Keratinocyte (primary cell): ENCODE measurements around the gene SUPT20HL1. TPM values are rescaled to one million over a fixed set of nuclear protein-coding genes. Genes with fewer than 3 reads are reported as not detected.

Experiments
- DNase-seq: peaks from one replicate; pipeline ENCODE4 v3.0.0-alpha.2; 2011; ENCODE audit warnings: low read depth, missing footprints, low spot score
- FAIRE-seq: peaks from 2 replicates; lab custom pipeline; 2011; peaks lifted over from hg19 to GRCh38; lab: Jason Lieb, UNC
- H2AFZ ChIP-seq: 2 replicates; pipeline ENCODE4 v1.6.0; 2012; ENCODE audit warnings: low read length, control low read depth, inconsistent platforms; ENCODE audit not compliant: control insufficient read depth
- H3K27ac ChIP-seq: 2 replicates; pipeline ENCODE4 v1.5.1; 2011; ENCODE audit warnings: low read length; ENCODE audit not compliant: control insufficient read depth, insufficient read depth
- H3K27me3 ChIP-seq: 3 replicates; pipeline ENCODE4 v1.6.0; 2011; ENCODE audit warnings: low read length; ENCODE audit not compliant: control insufficient read depth, insufficient read depth; ENCODE audit errors: extremely low read depth
- H3K36me3 ChIP-seq, 2 experiments: 2 replicates in 1 of 2; 3 replicates in 1 of 2; pipeline ENCODE4 v1.5.1; 2011; ENCODE audit warnings: low read length in 2 of 2, mild to moderate bottlenecking in 1 of 2; ENCODE audit not compliant: control insufficient read depth in 2 of 2, insufficient read depth in 2 of 2; ENCODE audit errors: extremely low read depth in 1 of 2
- H3K4me1 ChIP-seq: 3 replicates; pipeline ENCODE4 v1.5.1; 2011; ENCODE audit warnings: low read length; ENCODE audit not compliant: control insufficient read depth, insufficient read depth; ENCODE audit errors: extremely low read depth
- H3K4me2 ChIP-seq: 3 replicates; pipeline ENCODE4 v1.6.0; 2011; ENCODE audit warnings: low read depth, low read length; ENCODE audit not compliant: control insufficient read depth, insufficient read depth; ENCODE audit errors: extremely low read depth
- H3K4me3 ChIP-seq, 3 experiments: fragments of 200-600 bp in 1 of 3; sonication (generic) in 1 of 3; 2 replicates in 2 of 3; 3 replicates in 1 of 3; pipeline ENCODE4 v1.5.1; 2011 to 2016; ENCODE audit warnings: low read length in 3 of 3, mild to moderate bottlenecking in 3 of 3, control low read depth in 2 of 3, inconsistent platforms in 1 of 3, low read depth in 1 of 3, mixed read lengths in 1 of 3, mixed run types in 1 of 3, moderate library complexity in 1 of 3; ENCODE audit not compliant: control insufficient read depth in 2 of 3, insufficient read depth in 2 of 3; ENCODE audit errors: extremely low read depth in 1 of 3
- H3K79me2 ChIP-seq: 2 replicates; pipeline ENCODE4 v1.6.0; 2012; ENCODE audit warnings: low read length; ENCODE audit not compliant: control insufficient read depth, insufficient read depth
- H3K9ac ChIP-seq: 3 replicates; pipeline ENCODE4 v1.6.0; 2011; ENCODE audit warnings: low read length; ENCODE audit not compliant: control insufficient read depth, insufficient read depth; ENCODE audit errors: extremely low read depth
- H3K9me1 ChIP-seq: 3 replicates; pipeline ENCODE4 v1.6.0; 2011; ENCODE audit warnings: low read length; ENCODE audit not compliant: control insufficient read depth, insufficient read depth; ENCODE audit errors: extremely low read depth
- H3K9me3 ChIP-seq: 2 replicates; pipeline ENCODE4 v1.5.1; 2012; ENCODE audit warnings: low read depth, low read length; ENCODE audit not compliant: control insufficient read depth
- H4K20me1 ChIP-seq: 3 replicates; pipeline ENCODE4 v1.6.0; 2011; ENCODE audit warnings: low read length; ENCODE audit not compliant: control insufficient read depth, insufficient read depth; ENCODE audit errors: extremely low read depth
- CTCF ChIP-seq, 3 experiments: IDR thresholded peaks in 1 of 3; conservative IDR thresholded peaks in 1 of 3; optimal IDR thresholded peaks in 1 of 3; 2 replicates in 2 of 3; 3 replicates in 1 of 3; pipeline versions ENCODE3 to v1.5.1; 2011; ENCODE audit warnings: low read length in 3 of 3, mild to moderate bottlenecking in 3 of 3, moderate library complexity in 2 of 3, control low read depth in 1 of 3, inconsistent platforms in 1 of 3; ENCODE audit not compliant: insufficient read depth in 2 of 3; ENCODE audit errors: extremely low read depth in 1 of 3
- EZH2 ChIP-seq: IDR thresholded peaks from one replicate; pipeline ENCODE4 v1.6.1; 2012; ENCODE audit warnings: inconsistent platforms, mild to moderate bottlenecking, low read length, moderate library complexity
- dilution Hi-C: fragments of 300-500 bp; cut with MboI; formaldehyde crosslinking; loops from one replicate; pipeline ENCODE4 v1.7.0; 2020; ENCODE audit warnings: low sequenced_read_pairs; ENCODE audit not compliant: extremely low pct_ligation_motif_present
- polyA plus RNA-seq, 5 experiments: library from polyadenylated mRNA; depleted of rRNA in 3 of 5; stranded (reverse) in 3 of 5; stranded (forward) in 1 of 5; unstranded in 1 of 5; fragments of >200 nt; gene quantifications; 1 replicate in 1 of 5; 2 replicates in 3 of 5; 3 replicates in 1 of 5; pipeline versions ENCODE4 v1.2.1 to v1.2.3, GENCODE V29; 2011 to 2012; ENCODE audit warnings: missing spikeins in 2 of 5, low read depth in 1 of 5, low replicate concordance in 1 of 5

Gene SUPT20HL1
- polyA plus RNA-seq, 1 donor (not counting 4 experiments of a cell fraction or from before 2014, with no cell fraction given) = not detected

DNA sequence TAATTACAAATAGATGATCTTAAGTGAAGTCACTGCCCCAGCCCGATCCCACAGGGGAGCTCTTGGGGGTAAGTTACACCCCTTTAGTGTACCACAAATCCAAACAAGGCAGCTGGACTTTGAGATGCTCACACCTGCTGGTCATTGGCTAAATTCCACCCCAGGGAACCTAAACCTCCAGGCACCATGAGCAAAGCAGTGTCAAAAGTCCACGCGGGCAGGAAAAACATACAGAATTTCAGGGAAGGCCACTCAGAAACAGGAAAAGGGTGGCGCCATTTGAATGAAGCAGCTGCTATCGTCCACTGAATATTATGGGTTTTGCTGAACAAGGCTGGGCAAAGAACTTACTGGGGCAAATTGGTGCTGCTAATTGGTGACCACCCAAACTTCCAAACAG, 30.9 kb downstream of the SUPT20HL1 start:
- Histone ChIP-seq H2AFZ (no peak overlapping the region), H3K27ac (no peak overlapping the region), H3K9me3 (no peaks in the 10 kb centered on the region), H4K20me1 (no peaks in the 10 kb centered on the region), H3K9ac (no peak overlapping the region), H3K36me3 (no peaks in the 10 kb centered on the region), H3K4me3 (no peak overlapping the region), H3K79me2 (no peaks in the 10 kb centered on the region), H3K4me1 (no peaks in the 10 kb centered on the region), H3K27me3 (peaks cover 14% of the 10 kb centered on the region), H3K4me2 (no peak overlapping the region), H3K9me1 (no peaks in the 10 kb centered on the region)
- DNase-seq = no peak
- no peak for FAIRE-seq
- TF ChIP-seq CTCF (optimal IDR thresholded peaks at IDR 0.05 in 1 of 3, IDR thresholded peaks at IDR 0.05 in 1 of 3, conservative IDR thresholded peaks at IDR 0.05 in 1 of 3; ENCODE audit: extremely low read depth in 1 of 3, insufficient read depth in 2 of 3, low read length in 3 of 3) (no peak), EZH2 (no peak)
- dilution Hi-C loops = no loop called here

GRCh38 chrX:24391843-24392242, 31.4 kb downstream of the SUPT20HL1 start:
- H3K27me3 ChIP-seq = peaks cover 14% of the 10 kb centered on the region

More at GRCh38 chrX:24391843-24392242, 31.4 kb downstream of the SUPT20HL1 start:
- Histone ChIP-seq H3K4me2 (no peak overlapping the region), H3K36me3 (no peaks in the 10 kb centered on the region), H3K27ac (no peak overlapping the region), H2AFZ (no peak overlapping the region), H3K9me3 (no peaks in the 10 kb centered on the region), H3K9me1 (no peaks in the 10 kb centered on the region), H3K4me3 (no peak overlapping the region), H4K20me1 (no peaks in the 10 kb centered on the region), H3K79me2 (no peaks in the 10 kb centered on the region), H3K4me1 (no peaks in the 10 kb centered on the region), H3K9ac (no peak overlapping the region)
- FAIRE-seq = no peak
- dilution Hi-C loops = no loop called here
- TF ChIP-seq EZH2 (no peak), CTCF (optimal IDR thresholded peaks at IDR 0.05 in 1 of 3, IDR thresholded peaks at IDR 0.05 in 1 of 3, conservative IDR thresholded peaks at IDR 0.05 in 1 of 3; ENCODE audit: extremely low read depth in 1 of 3, insufficient read depth in 2 of 3, low read length in 3 of 3) (no peak)
- no peak for DNase-seq
